Measurements from ENCODE around the gene PGBD5.

The PGBD5 gene

DNA sequence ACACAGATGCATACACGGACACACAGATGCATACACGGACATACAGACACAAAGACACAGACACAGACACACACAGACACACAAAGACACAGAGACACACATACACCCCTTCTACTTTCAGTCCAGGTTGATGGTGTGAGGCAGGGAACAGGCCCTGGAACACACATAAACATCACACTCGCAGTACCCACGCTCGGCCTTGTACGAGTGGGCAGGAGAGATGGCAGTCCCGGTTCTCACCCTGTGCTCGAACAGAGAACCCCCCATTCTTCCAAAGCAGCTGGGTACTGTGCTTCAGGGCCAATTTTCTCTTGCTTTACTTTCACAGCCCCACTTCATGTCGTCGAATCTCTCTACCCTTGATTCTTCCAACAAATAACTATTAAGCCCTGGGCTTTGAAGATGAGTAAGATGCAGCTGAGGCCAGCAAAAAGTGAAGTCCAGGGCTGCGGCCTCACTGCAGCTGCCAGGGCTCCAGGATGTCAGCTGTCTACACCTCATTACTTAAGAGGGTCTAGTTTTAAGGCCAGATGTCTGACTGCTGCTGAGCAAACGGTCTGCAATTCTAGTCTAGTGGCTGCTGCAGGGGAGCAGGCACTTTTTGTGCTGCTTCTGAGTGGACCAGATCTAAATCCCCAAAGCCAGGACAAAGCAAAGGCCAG, 90.1 kb downstream of the PGBD5 start:
- TF ChIP-seq, protein P1, sequence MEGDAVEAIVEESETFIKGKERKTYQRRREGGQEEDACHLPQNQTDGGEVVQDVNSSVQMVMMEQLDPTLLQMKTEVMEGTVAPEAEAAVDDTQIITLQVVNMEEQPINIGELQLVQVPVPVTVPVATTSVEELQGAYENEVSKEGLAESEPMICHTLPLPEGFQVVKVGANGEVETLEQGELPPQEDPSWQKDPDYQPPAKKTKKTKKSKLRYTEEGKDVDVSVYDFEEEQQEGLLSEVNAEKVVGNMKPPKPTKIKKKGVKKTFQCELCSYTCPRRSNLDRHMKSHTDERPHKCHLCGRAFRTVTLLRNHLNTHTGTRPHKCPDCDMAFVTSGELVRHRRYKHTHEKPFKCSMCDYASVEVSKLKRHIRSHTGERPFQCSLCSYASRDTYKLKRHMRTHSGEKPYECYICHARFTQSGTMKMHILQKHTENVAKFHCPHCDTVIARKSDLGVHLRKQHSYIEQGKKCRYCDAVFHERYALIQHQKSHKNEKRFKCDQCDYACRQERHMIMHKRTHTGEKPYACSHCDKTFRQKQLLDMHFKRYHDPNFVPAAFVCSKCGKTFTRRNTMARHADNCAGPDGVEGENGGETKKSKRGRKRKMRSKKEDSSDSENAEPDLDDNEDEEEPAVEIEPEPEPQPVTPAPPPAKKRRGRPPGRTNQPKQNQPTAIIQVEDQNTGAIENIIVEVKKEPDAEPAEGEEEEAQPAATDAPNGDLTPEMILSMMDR (IDR thresholded peaks at IDR 0.05) = no peak
- DNase-seq (ENCODE audit: low spot score) = no peak
- Histone ChIP-seq H3K4me3 (no peak overlapping the region), H3K27ac (no peak overlapping the region)

DNA sequence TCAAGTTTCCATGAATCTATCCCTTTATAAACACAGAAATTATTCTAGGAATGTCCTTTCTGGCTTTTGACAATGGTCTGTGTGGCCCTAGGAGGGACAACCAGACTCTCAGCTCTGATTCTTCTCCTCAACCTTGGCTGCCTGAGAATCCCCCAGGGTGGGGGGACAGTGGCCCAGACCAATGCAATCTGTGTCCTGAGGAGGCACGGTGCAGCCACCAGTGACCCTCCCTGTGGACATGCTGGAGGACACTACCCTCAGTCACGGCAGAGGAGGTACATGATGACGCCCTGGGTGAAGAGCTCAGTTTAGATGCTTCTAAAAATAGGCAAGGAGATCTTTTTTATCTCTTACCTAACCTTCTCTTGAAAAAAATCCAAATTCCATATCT, 91.7 kb downstream of the PGBD5 start:
- no peak overlapping the region for H3K4me3 ChIP-seq
- DNase-seq (ENCODE audit: low spot score) = no peak
- TF ChIP-seq, protein P1 (IDR thresholded peaks at IDR 0.05) = no peak
- no peak overlapping the region for H3K27ac ChIP-seq

DNA sequence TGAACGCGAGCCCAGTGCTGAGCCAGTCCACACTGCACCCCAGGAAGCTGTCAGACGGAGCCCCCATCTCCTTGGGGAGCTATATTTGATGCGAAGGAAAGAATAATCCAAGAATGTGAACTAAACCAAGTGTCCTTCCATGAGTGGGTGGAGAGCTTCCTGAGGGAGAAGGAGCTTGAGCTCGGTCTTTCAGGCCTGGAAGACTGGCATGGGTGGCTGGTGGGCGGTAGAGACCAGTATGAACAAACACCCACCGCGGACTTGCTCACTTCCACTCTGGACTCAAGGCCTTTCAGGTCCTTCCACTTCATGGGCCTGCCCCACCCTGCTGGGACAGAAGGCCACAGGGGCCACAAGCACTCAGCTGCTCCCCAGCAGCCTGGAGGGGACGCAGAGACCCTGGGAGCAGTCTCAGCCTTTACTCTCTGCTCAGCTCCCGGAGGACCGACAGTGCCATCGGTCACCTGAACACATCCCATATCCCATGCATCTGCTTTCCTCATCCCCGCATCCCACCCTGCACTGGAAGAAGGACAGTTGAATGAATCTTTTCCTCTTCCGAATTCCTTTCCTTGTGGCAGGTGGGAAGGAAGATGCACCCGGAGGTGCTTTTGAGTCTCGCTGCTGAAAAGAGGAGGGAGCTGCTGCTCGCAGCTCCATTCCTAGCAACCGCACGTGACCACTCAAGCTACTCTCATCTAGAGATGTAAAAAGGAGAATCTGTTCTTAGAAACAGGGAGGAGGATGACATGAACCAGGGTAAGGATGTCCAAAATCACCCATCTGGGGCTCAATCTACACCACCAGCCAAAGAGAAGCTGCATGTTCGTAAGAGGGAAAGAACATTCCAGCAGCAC, 92.3 kb downstream of the PGBD5 start:
- TF ChIP-seq, protein P1 (IDR thresholded peaks at IDR 0.05) = no peak
- no peak for DNase-seq (ENCODE audit: low spot score)
- H3K4me3 ChIP-seq = no peak overlapping the region
- H3K27ac ChIP-seq = no peak overlapping the region

DNA sequence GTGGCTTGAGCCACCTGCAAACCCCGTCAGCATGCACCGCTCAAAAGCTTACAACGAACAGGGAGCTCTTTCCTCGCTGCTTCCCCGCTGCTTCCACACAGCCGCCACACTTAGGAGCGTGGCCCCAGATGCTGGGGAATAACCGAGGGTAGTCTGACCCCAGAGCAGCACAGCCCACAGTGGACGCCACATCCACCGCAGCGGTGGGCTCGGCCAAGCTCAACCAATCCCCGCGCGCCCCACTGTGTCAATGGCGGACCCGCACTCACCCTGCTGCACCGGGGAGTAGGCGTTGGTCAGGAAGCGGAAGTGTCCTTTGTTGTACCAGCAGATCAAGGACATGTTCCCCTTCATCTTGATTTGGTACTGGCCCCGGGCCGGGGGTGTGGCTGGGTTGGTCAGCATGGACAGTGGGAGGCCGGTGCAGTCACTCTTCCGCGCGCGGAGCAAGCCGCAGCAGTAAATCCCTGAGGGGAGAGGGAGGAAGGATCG, 93.5 kb downstream of the PGBD5 start:
- no peak overlapping the region for H3K27ac ChIP-seq
- no peak overlapping the region for H3K4me3 ChIP-seq
- no peak for DNase-seq (ENCODE audit: low spot score)

DNA sequence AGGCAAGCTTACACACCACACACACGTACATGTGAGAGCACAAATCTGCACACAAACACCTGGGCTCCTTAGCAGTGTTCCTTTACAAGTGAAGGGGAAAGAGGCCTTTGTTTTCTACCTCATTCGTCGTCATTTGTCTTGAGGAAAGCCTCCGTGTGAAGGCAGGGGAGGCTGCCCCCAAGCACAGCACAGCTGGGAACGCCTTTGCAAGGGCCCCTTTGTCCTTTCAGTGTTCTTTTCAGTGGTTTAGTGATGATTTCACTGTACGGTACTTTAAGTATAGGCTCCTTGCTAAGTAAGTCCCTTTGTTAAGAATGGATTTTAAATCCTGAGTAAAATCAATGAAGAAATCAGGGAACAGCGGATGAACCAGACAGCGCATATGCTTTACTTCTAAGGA, 94.1 kb downstream of the PGBD5 start:
- TF ChIP-seq, protein P1 (IDR thresholded peaks at IDR 0.05) = no peak
- Histone ChIP-seq H3K4me3 (no peak overlapping the region), H3K27ac (no peak overlapping the region)
- no peak for DNase-seq (ENCODE audit: low spot score)

More for the DNA sequence above, 93.5 kb downstream of the PGBD5 start:
- TF ChIP-seq, protein P1 (IDR thresholded peaks at IDR 0.05) = no peak

DNA sequence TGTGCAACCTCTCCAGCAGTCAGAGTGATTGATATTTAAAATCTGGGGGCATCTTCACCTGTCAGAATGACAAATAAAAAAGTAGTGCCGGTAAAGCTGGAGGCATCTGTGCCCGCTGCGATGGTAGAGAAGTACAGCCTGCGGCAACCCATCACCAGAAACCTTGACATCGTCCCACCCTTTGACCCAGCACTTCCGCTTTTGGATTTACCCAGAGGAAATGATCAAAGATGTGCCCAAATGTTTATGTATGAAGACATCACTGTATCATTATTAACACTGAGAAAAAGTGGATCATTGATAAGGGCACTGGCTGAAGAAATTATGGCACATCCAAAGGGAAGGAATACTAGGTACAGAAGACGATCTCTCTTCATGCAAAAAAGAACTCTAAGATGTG, 96.0 kb downstream of the PGBD5 start:
- TF ChIP-seq, protein P1 (IDR thresholded peaks at IDR 0.05) = no peak
- no peak for DNase-seq (ENCODE audit: low spot score)
- no peak overlapping the region for H3K27ac ChIP-seq
- H3K4me3 ChIP-seq = no peak overlapping the region

All from coronary artery (tissue), 2 donors.